GM21381 (cell line): Measurements from ENCODE around the gene PAIP2.
"Not testable (repeated sequence)": the region's sequence is repeated elsewhere in the genome, so short reads cannot be mapped to it uniquely, and the experiment has no call there.

Experiments used
- ATAC-seq: cut with Tn5 transposase; IDR thresholded peaks from one replicate; pipeline ENCODE4 v1.9.1; 2021; ENCODE audit warnings: mild to moderate bottlenecking, moderate library complexity; ENCODE audit not compliant: unreplicated experiment

Gene PAIP2

DNA sequence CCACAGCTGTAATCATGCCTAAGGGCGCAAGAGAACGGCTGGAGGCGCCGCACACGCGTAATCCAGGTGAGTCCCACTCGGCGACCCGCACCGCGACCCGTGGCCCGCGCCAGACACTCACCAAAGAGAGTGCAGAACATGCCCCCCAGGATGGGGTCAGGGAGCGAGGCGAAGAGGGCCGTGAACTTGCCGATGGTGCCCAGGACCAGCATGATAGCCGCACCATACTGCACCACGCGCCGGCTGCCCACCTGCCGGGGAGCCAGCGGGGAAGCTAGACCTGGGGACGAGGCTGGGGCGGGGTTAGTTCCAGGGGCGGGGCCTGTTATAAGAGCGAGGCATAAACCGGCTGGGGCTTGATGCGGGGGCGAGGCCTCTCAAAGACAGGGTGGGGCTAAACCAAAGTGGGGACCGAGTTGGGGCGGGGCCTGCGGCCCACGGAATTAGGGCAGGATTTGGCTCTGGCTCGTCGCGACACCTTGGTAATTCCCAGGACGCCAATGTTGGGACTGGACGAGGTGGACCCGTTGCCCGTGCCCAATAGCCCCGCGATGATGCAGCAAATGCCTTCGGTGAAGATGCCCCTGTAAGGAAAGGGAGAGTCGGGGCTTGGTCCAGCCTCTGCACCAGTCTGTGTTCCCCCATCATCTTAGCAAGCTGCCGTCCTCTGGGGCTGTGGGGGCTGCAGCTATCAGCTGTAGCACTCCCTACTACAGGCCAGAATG, 36.6 kb downstream of the PAIP2 start:
- ATAC-seq: no peak

DNA sequence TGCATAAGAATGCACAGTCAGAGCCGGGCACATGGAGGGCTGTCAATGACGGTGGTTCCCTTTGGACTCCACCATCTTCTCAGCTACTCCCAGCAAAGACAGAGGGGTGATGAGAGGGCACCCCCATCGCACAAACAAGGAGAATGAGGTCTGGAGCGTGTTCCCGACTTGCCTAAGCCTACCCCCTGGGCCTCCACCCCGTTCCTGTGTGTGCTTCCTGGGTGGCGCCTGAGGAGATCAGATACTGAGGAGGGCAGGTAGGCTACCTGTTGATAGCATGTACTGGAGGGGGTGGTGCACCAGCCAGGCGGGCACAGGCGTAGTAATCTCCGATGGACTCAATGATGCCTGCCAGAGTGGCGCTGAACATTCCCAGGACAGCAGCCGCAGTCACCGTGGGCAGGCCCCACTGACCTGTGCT, 37.3 kb downstream of the PAIP2 start:
- ATAC-seq: no peak

DNA sequence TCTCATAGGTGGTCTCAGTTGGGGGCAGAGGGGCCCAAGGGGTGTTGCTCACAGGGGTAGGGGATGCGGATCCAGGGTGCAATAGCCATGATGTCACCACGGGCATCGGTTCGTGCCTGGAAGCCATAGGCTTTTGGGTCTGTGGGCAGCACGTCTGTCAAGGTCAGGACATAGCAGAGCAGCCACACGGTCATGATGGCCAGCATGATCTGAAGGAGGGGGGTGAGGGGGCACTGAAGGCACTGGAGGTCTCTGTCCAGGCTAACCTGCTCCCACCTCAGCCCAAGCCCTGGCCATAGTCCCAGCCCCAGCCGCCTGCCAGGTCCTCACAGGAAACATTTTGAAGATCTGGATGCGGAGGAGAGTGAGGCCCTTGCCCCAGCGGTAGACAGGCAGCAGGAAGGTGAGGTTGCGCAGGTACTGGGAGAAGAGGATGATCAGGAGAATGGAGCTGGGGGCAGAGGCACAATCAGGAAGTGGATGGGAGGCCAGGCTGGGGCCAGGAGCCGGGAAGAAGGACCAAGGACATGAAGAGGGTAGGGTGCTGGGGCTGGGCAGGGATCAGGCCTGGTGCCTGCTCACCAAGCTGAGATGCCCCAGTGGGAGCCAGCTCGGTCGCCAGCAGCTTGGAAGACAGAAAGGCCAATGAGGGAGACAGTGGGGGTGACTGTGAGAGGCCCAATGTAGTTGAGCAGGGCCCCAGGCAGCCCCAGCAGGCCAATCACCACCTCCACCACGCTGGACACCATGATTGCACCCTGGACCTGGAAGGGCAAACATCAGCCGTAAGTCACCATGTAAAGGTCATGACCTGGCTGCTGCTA, 38.2 kb downstream of the PAIP2 start:
- no peak for ATAC-seq

DNA sequence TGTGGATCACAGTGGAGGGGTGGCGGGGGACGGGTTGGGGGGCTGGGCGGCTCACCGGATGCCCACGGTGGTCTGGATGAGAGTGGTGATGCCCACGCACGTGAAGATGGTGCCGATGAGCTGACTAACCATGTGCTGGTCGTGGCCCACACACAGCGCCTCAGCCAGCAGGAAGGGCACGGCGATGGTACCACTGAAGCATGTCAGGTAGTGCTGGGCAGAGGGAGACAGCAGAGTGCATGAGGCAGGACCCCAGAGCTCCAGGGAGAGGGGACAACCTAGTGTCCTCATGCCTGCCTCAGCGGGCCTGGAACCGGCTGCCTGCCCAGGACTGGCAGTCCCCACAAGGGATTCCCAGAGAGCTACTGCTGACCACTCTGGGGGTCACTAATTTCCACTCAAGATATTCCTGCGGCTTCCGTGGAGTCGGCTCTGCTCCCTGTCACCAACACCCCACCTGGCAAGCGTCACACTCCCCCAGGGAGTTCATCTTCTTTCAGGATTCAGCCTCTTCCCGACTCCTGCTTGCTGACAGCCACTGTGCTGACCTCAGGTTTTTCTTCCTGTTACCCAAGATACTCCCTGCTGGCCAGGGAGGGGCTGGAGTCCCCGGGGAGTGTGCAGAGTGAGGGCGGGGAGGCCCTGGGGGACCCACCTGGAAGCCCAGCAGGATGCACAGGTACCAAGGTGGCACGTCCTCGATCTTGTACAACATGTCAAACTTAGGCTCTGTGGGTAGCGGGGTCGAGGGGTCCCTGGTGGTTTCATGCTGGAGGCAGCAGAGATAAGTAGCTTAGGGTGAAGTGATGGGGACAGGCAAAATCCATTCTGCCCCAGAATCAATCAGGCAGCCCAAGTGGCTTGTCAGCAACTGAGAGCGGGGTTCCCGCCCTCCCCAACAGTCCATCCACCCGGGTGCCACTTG, 40.4 kb downstream of the PAIP2 start:
- ATAC-seq: no peak

DNA sequence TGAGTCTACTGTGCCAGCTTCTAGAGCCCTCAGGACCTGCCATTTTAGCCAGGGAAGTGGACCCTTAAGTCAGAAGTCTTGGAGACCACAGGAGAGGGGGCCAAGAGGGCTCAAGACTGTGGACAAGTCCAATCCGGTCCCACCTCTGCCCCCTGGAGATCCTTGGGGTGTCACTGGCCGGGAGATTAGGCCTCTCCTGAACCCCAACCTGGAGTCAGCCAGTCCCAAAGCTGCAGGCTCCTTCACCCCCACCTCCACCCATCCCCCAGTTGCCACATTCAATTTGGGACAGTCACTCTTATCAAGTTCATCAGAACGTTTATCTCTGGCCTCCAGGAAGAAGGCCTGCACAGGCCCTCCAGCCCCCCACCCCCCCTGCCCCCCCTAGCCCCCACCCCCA, 41.2 kb downstream of the PAIP2 start:
- ATAC-seq: no peak

DNA sequence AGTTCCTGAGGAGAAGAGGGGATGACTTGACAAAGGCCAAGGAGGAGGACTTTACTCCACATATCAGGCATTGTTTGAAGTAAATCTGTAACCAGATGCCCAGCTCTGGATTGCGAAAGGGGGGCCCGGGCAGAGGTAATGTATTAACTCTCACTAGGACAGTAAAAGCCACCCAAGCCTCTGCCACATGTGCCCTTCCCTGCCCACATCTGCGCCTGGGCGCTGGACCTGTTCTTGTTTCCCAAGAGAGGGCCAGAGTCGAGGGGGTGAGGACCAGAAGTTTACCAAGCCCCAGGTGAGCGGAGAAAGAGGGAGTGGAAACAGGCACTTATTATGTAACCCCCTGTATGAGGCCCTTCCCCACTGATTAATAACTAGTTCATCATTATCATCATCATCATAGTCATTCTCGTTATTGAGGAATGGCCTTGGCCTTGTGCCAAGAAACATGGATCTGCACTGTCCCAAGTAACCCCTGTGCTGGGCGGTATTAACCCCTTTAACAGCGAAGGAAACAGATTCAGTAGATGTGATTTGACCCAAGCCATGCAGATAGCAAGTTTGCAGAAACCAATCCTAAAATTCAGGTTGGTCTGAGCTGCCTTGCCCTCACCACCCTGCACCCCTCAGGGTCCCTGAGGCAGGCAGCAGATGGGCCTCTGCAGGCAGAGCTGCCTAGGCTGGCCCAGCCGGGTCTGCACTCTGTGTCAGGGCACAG, 41.8 kb downstream of the PAIP2 start, which contains the start of gene SLC23A1:
SLC23A1 (minus strand) TSS at position 23 of the 718 bp plus-strand sequence. CDS start 44 bp downstream, outside the sequence.
- ATAC-seq: no peak

DNA sequence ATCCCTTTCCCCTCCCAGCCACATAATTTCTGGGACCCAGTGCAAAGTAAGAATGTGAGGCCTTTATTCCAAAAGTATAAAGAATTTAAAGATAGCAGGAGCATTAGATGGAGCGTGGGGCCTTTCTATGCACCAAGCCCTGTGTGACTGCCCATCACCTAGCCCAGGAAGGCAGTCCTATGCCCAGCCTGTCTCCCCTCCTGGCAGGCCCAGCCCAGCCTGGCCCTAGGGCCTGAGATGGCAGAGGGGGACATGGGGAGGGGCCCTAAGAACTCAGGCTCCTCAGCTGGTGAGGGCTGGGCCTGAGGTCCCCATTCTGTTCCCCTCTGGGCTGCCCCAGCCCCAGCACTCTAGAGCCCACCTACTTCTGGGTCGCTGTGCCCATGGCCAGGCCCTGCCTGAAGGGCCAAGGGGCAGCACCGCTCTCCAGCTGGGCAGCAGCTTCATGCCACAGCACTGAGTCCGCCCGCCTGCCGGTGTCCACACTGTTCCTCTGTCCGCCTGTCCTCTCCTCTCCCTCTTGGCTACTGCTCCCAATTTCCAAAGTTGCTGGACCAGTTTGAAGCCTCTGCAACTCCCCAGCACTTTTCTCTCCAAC, 42.4 kb downstream of the PAIP2 start:
- no peak for ATAC-seq

DNA sequence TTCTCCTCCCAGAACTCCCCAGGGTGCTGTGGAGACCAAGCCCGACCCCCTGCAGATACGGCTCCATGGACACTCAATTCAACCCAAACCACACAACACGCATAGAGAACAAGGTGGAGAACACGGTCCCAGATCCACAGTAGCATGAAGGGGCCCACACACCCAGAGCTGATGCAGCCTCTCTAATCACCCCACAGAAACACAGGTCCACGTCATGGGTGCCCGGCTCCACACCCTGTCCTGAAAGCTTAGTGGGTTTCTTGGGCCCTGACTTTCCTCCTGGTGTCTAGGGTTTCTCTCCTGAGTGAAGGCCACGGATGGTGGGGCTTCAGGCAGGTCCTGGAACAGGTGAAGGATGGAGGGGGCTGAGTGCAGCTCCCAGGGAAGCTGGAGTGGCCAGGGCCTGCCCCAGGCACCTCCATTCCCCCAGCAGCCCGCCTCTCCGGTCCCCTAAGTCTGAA, 43.0 kb downstream of the PAIP2 start:
- no peak for ATAC-seq

DNA sequence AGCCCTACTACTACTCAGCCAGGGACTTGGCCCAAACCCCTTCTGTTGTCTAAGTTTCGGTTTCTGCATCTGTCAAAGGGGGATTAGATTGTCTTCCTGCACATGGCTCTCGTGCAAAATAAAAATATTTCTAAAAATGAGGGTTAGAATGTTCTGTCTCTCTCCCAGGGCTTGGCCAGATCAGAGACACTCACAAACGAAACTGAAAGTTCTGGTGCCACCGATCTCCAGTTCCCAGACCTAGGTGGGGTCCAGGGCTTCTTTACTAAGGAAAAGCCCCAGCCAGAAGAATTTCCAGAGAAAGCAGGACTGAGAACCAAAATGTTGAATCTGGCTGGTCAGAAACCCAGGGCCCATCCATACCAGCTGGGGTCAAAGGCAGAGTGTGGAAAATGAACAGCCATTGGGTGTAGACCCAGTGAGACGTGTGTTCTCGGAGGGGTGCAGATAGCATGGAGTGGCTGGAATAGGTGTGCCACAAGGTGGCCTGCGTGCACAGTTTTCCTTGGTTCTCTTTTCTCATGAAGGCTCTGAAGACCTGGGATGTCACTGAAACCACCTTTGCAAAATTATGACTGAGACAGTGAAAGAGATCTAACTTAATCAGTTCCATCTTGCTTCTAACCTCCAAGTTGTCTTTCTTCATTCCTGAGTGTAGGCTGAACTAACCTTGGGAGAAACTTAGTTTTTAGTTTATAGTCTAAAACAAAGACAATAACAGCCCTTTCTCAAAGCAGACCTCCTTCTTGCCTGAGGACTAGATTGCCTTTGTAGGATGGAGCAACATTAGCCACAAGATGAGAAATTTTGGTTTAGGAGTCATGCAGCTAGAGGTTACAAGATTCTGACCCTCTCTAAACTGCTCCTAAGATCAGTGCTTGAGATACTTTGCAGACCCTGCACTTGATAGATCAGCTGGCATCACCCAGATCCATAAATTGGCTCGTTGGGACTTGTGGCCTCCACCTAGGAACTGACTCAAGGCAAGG, 43.7 kb downstream of the PAIP2 start:
- no peak for ATAC-seq

DNA sequence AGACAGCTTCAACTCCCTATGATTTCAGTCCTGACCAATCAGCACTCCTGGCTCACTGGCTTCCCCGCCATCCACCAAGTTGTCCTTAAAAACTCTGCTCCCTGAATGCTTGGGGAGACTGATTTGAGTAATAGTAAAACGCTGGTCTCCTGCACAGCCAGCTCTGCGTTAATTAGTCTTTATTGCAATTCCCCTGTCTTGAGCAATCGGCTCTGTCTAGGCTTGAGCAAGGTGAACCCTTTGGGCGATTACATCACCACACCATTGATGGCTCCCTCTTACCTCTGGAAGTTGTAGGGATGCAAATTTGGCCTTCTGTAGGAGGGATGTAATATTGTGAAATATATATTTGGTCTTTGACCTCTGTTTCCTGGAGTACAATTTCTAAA, 44.4 kb downstream of the PAIP2 start:
- ATAC-seq: no peak

DNA sequence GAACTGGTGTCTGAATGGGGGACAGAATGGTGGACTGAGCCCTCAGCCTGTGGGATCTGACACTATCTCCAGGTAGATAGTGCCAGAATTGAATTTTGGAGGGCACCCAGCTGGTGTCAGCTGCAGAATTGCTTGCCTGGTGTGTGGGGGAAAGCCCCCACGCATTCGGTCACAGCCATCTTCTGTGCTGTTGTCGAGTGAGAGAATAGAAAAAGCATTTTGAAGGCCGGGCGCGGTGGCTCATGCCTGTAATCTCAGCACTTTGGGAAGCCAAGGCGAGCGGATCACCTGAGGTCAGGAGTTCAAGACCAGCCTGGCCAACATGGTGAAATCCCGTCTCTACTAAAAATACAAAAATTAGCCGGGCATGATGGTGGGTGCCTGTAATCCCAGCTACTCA, 45.3 kb downstream of the PAIP2 start:
- not testable (repeated sequence) for ATAC-seq

DNA sequence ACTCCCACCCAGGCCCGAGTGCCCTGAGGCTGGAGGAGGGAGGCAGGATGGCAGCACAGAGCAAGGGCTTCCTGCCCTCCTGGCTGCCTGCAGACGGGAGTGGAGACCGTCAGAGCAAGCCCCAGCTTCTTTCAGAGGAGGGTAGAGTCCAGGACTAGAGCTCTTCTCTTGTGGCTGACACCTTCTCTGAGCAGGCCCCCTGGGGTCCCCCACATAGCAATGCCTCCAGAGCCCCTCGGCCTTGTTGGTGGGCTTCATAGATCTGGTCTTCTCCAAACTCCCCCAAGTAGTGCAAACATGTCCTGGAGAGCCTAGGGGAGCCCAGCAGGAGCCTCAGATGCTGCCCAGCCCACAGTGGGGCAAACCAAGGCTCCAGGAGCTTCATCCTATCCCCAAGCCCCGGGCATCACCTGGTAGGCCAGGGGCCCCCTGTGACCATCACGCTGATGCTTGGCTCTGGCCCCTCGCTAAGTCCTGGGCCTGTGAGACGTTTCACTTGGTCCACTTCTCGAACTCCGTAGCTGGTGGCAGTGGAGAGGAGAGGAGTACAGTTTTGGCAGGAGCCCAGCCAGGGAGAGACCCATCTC, 46.0 kb downstream of the PAIP2 start:
- ATAC-seq: no peak

DNA sequence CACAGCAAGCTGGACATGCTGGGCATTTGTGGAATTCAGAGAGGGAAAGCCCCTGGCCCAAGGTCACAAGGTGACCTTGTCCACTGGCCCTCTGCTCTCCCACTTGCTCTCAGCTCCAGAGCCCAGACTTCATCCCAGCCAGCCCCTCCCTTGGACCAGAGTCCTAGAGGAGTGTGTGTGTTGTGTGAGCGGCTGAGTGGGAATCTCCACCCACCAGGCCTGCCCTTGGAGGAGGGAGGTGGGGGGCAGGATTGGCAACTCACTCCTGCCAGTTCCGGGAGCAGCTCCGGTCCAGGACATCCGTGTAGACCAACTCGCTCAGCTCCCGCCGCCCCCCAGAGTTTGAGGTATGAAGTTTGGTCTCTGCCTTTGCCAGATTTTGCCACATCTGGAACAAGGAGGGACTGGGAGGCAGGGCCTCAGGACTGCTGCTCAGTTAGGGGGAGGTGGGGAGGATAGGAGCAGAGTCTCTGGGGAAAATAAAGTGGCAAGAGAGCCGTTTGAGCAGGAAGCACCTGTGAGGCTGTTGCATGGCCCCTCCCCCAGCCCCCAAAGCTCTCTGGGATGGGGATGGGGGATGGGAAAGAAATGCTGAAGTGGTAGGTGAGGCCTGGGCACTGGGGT, 46.7 kb downstream of the PAIP2 start:
- ATAC-seq: no peak

DNA sequence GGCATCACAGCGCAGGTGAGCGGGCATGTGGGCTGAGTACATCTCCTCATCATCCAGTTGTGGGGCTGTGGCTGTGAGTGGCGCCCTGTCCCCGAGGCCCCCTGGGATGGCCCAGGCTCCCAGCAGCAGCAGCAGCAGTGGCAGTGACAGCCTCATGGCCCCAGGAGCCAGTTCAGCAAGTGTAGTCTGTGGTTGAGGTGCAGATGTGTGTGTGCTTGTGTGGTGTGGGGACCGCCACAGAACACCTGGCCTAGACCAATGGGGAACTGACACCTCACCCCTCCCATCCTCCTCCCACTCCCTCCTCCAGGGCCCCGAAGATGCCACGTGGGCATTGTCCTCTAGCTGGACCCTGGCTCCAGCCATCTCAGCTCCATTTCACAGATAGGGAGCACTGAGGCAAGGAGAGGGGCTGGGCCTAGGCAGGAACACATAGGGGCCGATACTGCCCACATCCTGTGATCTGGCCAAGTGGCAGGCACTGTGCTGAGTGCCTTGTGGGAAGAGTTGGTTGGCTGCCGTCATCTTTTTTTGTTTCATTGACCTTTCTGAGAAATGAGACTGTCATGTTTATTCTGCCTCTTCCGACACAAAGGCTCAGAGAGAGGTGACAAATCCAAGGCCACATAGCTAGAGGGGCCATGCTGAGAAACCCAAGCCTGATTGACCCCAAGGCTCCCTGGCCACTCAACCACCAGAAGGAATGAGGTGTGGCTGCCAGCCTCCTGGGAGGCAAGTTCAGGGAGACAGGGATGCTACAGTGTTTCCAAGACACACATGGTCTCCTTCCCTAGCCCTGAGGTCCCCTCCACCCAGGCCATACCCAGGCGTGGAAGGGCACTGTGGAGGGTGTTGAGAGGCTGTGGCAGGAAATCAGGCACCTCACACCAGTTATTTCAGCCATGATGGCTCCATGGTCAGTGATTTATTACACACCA, 48.3 kb downstream of the PAIP2 start, which contains the start of gene MZB1:
MZB1 (minus strand) TSS at position 213 of the 938 bp plus-strand sequence; CDS start at position 156, 57 bp downstream.
- ATAC-seq: peak; percentile 41

DNA sequence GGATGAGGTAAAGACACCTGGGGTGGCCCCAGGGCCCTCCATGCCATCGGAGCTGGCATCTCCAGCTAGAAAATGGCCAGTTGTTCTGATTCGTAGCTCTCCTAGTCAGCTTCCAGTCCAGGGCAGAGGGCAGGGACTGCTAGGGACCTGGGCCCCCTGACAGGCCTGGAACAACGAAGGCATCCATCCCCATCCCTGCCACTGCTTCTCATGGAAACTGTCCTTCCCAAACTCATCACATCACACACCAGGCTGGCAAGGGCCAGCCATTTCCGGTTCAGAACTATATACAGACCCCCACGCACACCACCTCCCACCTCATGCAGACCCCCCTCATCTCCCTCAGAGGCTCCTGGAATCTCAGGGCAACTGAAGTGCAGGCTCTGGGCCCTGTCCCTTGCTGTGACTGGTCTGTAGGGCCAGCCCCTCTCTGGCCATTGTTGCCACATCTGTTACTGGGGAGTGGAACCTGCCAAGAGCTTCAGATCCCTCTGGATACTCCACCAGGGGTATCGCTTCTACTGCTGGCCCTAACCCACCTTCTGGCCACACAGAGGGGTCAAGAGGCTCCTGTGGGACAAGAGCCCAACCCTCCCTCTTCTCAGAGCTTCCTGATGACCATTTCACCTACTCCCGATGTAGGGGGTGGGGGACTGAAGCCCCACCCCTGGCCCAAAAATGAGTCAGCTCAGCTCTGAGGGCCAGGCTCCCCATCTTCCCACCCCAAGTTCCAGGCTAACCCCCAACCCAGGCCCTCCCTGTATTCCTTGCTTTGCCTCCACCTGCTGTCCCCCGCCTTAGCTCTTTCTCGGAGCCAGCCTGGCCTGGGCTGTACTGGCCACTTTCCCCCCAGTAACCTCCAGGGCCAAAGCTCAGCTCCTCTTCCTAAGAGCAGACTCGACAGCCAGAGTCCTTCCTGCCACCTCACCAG, 49.2 kb downstream of the PAIP2 start:
- ATAC-seq: no peak
